WTC11 (cell line): ENCODE results near the gene PCSK2. TPM values are rescaled to one million over a fixed set of nuclear protein-coding genes. Genes with fewer than 3 reads are reported as not detected.

Source experiments
- ATAC-seq: fragments of 200-7000 bp; cut with Tn5 transposase; 2 replicates; pipeline ENCODE4 v1.10.0; 2021; ENCODE audit warnings: mild to moderate bottlenecking, moderate library complexity
- CTCF ChIA-PET: fragments of 300-600 bp; sonication (Branson Sonifier 250); formaldehyde crosslinking; loops from one replicate; lab custom pipeline; 2021; ENCODE audit warnings: antibody characterized with exemption; lab: Charles Lee
- POLR2A ChIA-PET: fragments of 350-600 bp; sonication (Branson Sonifier 250); formaldehyde crosslinking; loops from one replicate; lab custom pipeline; 2021; ENCODE audit warnings: antibody characterized with exemption; lab: Charles Lee
- DNase-seq: peaks from one replicate; pipeline ENCODE4 v3.0.0; 2021; ENCODE audit warnings: low spot score
- H3K27ac Mint-ChIP-seq: 2 replicates; pipeline ENCODE4 v1.8.0; 2021; ENCODE audit warnings: mixed read lengths
- H3K27me3 Mint-ChIP-seq: 2 replicates; pipeline ENCODE4 v1.8.0; 2021; ENCODE audit warnings: low read depth, mild to moderate bottlenecking, moderate library complexity, mixed read lengths
- H3K36me3 Mint-ChIP-seq: 2 replicates; pipeline ENCODE4 v1.8.0; 2021; ENCODE audit warnings: mixed read lengths
- H3K4me1 Mint-ChIP-seq: 2 replicates; pipeline ENCODE4 v1.8.0; 2022; ENCODE audit warnings: mixed read lengths
- H3K4me3 Mint-ChIP-seq: 2 replicates; pipeline ENCODE4 v1.8.0; 2021; ENCODE audit warnings: mild to moderate bottlenecking, moderate library complexity, mixed read lengths
- H3K9me3 Mint-ChIP-seq: 2 replicates; pipeline ENCODE4 v1.8.0; 2021; ENCODE audit warnings: mixed read lengths
- ATF1 ChIP-seq: sonication (generic); formaldehyde crosslinking; IDR thresholded peaks from 2 replicates; pipeline ENCODE4 v1.8.1; 2023; ENCODE audit warnings: mild to moderate bottlenecking, moderate library complexity, missing genetic modification reagents
- EMX1 ChIP-seq: fragments of 250-450 bp; sonication (Bioruptor Pico); IDR thresholded peaks from 2 replicates; pipeline ENCODE4 v1.8.0; 2021; ENCODE audit warnings: mild to moderate bottlenecking
- KAT7 ChIP-seq: sonication (generic); formaldehyde crosslinking; IDR thresholded peaks from 2 replicates; pipeline ENCODE4 v1.8.1; 2023; ENCODE audit warnings: missing genetic modification reagents, mild to moderate bottlenecking, borderline replicate concordance
- MXD4 ChIP-seq: fragments of 250-450 bp; sonication (Bioruptor Pico); IDR thresholded peaks from 2 replicates; pipeline ENCODE4 v1.8.0; 2021; ENCODE audit warnings: mild to moderate bottlenecking, moderate library complexity, borderline replicate concordance
- MYBL2 ChIP-seq: sonication (generic); formaldehyde crosslinking; IDR thresholded peaks from 2 replicates; pipeline ENCODE4 v1.8.1; 2023; ENCODE audit warnings: mild to moderate bottlenecking, moderate library complexity, missing genetic modification reagents
- NFYB ChIP-seq: sonication (generic); formaldehyde crosslinking; conservative IDR thresholded peaks from 2 replicates; pipeline ENCODE4 v1.8.0; 2022; ENCODE audit warnings: low read depth, missing genetic modification reagents
- ZNF138 ChIP-seq: sonication (generic); formaldehyde crosslinking; conservative IDR thresholded peaks from 2 replicates; pipeline ENCODE4 v1.8.1; 2022; ENCODE audit warnings: mild to moderate bottlenecking, moderate library complexity, missing genetic modification reagents
- ZNF423 ChIP-seq: fragments of 250-450 bp; sonication (Bioruptor Pico); IDR thresholded peaks from 2 replicates; pipeline ENCODE4 v2.1.2; 2022; ENCODE audit warnings: mild to moderate bottlenecking, moderate library complexity
- ZNF671 ChIP-seq: fragments of 250-450 bp; sonication (Bioruptor Pico); IDR thresholded peaks from 2 replicates; pipeline ENCODE4 v1.8.0; 2021; ENCODE audit warnings: mild to moderate bottlenecking
- total RNA-seq: library from RNA; stranded (reverse); gene quantifications from 3 replicates; pipeline ENCODE4 v1.2.3, GENCODE V29; 2021
- TF ChIP-seq, protein P1 (sequence below): fragments of 250-450 bp; sonication (Bioruptor Pico); IDR thresholded peaks from 2 replicates; pipeline ENCODE4 v1.9.0; 2021; ENCODE audit warnings: moderate library complexity, mild to moderate bottlenecking, inconsistent platforms, borderline replicate concordance
- TF ChIP-seq, protein P2 (sequence below): sonication (generic); formaldehyde crosslinking; IDR thresholded peaks from 2 replicates; pipeline ENCODE4 v1.8.0; 2022; ENCODE audit warnings: mild to moderate bottlenecking, missing genetic modification reagents
- TF ChIP-seq, protein P3 (sequence below): sonication (generic); formaldehyde crosslinking; IDR thresholded peaks from 2 replicates; pipeline ENCODE4 v1.8.0; 2023; ENCODE audit warnings: mild to moderate bottlenecking, missing genetic modification reagents
- TF ChIP-seq, protein P4 (sequence below): fragments of 250-450 bp; sonication (Bioruptor Pico); IDR thresholded peaks from 2 replicates; pipeline ENCODE4 v2.1.2; 2022; ENCODE audit warnings: mild to moderate bottlenecking, moderate library complexity
- TF ChIP-seq, protein P5 (sequence below): fragments of 250-450 bp; sonication (Bioruptor Pico); IDR thresholded peaks from 2 replicates; pipeline ENCODE4 v1.9.0; 2021; ENCODE audit warnings: mild to moderate bottlenecking, borderline replicate concordance

The PCSK2 gene
- total RNA-seq, 1 experiment from 2014 or later: 0.74 TPM

DNA sequence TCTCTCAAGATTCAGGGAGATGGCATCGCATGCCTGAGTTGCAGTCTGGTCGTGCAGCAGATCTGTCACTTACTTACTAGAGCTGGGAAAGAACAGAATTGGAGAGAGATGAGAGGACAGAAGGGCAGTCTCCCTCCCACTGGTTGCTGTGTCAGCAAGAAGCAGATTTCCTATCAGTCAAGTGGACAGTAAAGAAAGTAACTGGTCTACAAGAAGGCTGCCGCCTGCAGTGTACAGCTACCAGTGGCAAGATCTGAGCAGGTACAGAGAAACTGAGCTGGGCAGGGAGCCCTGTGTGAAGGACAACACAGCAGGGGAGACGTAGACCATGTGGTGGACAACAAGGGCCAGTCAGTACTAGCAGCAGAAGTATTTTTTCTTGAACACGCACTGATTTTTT, 49.5 kb upstream of the PCSK2 start:
- ChIA-PET POLR2A (no interaction called here), CTCF (interaction anchor here (0.9 to 1.3 kb wide), 2 partner anchors 265 to 356 kb away, joined by 3 to 5 read pairs; no protein-coding TSS in a partner anchor)
- TF ChIP-seq, protein P1, sequence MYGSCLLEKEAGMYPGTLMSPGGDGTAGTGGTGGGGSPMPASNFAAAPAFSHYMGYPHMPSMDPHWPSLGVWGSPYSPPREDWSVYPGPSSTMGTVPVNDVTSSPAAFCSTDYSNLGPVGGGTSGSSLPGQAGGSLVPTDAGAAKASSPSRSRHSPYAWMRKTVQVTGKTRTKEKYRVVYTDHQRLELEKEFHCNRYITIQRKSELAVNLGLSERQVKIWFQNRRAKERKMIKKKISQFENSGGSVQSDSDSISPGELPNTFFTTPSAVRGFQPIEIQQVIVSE (CRISPR knock-in tag): no peak
- TF ChIP-seq EMX1 (no peak), ZNF671 (CRISPR knock-in tag) (no peak)
- TF ChIP-seq, protein P2, sequence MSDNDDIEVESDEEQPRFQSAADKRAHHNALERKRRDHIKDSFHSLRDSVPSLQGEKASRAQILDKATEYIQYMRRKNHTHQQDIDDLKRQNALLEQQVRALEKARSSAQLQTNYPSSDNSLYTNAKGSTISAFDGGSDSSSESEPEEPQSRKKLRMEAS (CRISPR knock-in tag): no peak
- DNase-seq: no peak
- H3K9me3 Mint-ChIP-seq: no peaks in the 10 kb centered on the region
- H3K27me3 Mint-ChIP-seq: no peaks in the 10 kb centered on the region; the same call in 1 of the 2 replicates
- no peaks in the 10 kb centered on the region for H3K36me3 Mint-ChIP-seq
- no peak for ATAC-seq
- H3K4me1 Mint-ChIP-seq: 0 out of 2 replicates have a peak, but pooled peaks cover 2% of the 10 kb centered on the region
- no peak overlapping the region for H3K4me3 Mint-ChIP-seq
- no peak overlapping the region for H3K27ac Mint-ChIP-seq

DNA sequence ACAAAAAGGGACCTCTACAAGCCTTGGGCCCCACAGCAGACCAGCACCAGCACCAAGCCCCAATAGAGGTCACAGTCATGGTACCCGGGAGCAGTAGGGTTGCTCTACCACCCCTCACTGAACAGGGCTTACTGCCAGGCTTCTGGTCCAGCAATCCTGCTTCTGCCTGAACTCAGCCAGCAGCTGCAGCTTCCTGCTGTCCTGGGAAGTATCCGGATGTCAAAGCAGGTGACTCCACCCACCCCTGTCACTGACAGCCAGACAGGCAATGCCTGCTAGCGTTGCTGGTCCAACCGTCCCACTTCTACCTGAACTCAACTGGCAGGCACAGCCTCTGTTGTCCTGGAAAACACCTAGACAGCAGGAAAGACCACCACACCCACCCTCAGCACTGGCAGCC, 47.0 kb upstream of the PCSK2 start:
- H3K36me3 Mint-ChIP-seq: peaks cover 2% of the 10 kb centered on the region; the same call in 1 of the 2 replicates
- no peak overlapping the region for H3K27ac Mint-ChIP-seq
- CTCF ChIA-PET: interaction anchor here (1.0 kb wide), 1 partner anchor 358 kb away, joined by 4 read pairs; no protein-coding TSS in a partner anchor
- peaks cover 7% of the 10 kb centered on the region for H3K9me3 Mint-ChIP-seq
- POLR2A ChIA-PET: no interaction called here
- 0 out of 2 replicates have a peak, but pooled peaks cover 2% of the 10 kb centered on the region for H3K4me1 Mint-ChIP-seq
- H3K27me3 Mint-ChIP-seq: no peaks in the 10 kb centered on the region
- ATAC-seq (peak; percentile 55), DNase-seq (no peak)
- no peak overlapping the region for H3K4me3 Mint-ChIP-seq
- TF ChIP-seq, protein P3, sequence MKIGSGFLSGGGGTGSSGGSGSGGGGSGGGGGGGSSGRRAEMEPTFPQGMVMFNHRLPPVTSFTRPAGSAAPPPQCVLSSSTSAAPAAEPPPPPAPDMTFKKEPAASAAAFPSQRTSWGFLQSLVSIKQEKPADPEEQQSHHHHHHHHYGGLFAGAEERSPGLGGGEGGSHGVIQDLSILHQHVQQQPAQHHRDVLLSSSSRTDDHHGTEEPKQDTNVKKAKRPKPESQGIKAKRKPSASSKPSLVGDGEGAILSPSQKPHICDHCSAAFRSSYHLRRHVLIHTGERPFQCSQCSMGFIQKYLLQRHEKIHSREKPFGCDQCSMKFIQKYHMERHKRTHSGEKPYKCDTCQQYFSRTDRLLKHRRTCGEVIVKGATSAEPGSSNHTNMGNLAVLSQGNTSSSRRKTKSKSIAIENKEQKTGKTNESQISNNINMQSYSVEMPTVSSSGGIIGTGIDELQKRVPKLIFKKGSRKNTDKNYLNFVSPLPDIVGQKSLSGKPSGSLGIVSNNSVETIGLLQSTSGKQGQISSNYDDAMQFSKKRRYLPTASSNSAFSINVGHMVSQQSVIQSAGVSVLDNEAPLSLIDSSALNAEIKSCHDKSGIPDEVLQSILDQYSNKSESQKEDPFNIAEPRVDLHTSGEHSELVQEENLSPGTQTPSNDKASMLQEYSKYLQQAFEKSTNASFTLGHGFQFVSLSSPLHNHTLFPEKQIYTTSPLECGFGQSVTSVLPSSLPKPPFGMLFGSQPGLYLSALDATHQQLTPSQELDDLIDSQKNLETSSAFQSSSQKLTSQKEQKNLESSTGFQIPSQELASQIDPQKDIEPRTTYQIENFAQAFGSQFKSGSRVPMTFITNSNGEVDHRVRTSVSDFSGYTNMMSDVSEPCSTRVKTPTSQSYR (CRISPR knock-in tag): no peak

DNA sequence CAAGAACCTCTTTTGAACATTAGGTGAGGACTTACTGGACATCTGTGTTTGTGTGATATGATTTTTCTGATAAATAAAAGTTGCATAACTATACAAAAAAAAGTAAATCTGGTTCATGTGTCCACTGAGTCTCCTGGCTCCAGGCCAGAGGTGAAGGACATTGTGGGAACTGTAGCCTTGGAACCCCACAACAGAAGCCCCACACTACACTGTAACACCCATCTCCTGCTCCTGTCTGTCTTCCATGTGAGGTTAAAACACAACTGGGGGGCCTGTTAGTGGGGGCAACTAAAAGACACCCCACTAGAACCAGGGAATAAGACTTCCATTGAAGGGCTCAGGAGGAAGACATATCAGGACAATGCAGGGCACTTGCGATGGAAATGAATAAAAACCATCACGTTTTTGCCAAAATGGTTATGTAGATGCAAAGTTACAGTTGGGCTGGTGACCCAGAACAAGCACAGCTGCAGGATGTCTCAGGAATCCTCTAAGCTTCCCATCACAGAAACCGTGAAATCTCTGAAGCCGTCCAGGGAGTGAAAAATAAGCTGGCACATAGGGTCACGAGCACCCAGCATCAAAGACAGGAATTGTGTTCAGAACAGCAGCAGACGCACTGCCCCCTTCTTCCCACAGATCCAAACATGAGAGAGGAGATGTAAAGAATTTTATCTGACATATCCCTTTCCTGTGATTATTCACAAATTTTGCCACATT, 36.7 kb upstream of the PCSK2 start:
- ATAC-seq: no peak
- POLR2A ChIA-PET: no interaction called here
- peaks cover 13% of the 10 kb centered on the region for H3K9me3 Mint-ChIP-seq
- no peak for DNase-seq
- H3K4me1 Mint-ChIP-seq: peaks cover 4% of the 10 kb centered on the region
- H3K4me3 Mint-ChIP-seq: no peak overlapping the region
- H3K27ac Mint-ChIP-seq: no peak overlapping the region
- CTCF ChIA-PET: no interaction called here
- H3K27me3 Mint-ChIP-seq: no peaks in the 10 kb centered on the region
- H3K36me3 Mint-ChIP-seq: peaks cover 3% of the 10 kb centered on the region
- TF ChIP-seq KAT7: no peak
- no peak for TF ChIP-seq NFYB (CRISPR knock-in tag)
- TF ChIP-seq, protein P2 (CRISPR knock-in tag): no peak
- TF ChIP-seq, protein P3 (CRISPR knock-in tag): no peak
- TF ChIP-seq ZNF423: no peak
- TF ChIP-seq, protein P4, sequence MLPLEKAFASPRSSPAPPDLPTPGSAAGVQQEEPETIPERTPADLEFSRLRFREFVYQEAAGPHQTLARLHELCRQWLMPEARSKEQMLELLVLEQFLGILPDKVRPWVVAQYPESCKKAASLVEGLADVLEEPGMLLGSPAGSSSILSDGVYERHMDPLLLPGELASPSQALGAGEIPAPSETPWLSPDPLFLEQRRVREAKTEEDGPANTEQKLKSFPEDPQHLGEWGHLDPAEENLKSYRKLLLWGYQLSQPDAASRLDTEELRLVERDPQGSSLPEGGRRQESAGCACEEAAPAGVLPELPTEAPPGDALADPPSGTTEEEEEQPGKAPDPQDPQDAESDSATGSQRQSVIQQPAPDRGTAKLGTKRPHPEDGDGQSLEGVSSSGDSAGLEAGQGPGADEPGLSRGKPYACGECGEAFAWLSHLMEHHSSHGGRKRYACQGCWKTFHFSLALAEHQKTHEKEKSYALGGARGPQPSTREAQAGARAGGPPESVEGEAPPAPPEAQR (CRISPR knock-in tag): no peak
- TF ChIP-seq MXD4 (CRISPR knock-in tag): no peak
- TF ChIP-seq, protein P5, sequence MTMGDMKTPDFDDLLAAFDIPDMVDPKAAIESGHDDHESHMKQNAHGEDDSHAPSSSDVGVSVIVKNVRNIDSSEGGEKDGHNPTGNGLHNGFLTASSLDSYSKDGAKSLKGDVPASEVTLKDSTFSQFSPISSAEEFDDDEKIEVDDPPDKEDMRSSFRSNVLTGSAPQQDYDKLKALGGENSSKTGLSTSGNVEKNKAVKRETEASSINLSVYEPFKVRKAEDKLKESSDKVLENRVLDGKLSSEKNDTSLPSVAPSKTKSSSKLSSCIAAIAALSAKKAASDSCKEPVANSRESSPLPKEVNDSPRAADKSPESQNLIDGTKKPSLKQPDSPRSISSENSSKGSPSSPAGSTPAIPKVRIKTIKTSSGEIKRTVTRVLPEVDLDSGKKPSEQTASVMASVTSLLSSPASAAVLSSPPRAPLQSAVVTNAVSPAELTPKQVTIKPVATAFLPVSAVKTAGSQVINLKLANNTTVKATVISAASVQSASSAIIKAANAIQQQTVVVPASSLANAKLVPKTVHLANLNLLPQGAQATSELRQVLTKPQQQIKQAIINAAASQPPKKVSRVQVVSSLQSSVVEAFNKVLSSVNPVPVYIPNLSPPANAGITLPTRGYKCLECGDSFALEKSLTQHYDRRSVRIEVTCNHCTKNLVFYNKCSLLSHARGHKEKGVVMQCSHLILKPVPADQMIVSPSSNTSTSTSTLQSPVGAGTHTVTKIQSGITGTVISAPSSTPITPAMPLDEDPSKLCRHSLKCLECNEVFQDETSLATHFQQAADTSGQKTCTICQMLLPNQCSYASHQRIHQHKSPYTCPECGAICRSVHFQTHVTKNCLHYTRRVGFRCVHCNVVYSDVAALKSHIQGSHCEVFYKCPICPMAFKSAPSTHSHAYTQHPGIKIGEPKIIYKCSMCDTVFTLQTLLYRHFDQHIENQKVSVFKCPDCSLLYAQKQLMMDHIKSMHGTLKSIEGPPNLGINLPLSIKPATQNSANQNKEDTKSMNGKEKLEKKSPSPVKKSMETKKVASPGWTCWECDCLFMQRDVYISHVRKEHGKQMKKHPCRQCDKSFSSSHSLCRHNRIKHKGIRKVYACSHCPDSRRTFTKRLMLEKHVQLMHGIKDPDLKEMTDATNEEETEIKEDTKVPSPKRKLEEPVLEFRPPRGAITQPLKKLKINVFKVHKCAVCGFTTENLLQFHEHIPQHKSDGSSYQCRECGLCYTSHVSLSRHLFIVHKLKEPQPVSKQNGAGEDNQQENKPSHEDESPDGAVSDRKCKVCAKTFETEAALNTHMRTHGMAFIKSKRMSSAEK (CRISPR knock-in tag): no peak
- TF ChIP-seq MYBL2 (CRISPR knock-in tag): no peak
- no peak for TF ChIP-seq ZNF138 (CRISPR knock-in tag)
- no peak for TF ChIP-seq ATF1 (CRISPR knock-in tag)
